Measurements from ENCODE around the gene FGD4.

FGD4 gene

DNA sequence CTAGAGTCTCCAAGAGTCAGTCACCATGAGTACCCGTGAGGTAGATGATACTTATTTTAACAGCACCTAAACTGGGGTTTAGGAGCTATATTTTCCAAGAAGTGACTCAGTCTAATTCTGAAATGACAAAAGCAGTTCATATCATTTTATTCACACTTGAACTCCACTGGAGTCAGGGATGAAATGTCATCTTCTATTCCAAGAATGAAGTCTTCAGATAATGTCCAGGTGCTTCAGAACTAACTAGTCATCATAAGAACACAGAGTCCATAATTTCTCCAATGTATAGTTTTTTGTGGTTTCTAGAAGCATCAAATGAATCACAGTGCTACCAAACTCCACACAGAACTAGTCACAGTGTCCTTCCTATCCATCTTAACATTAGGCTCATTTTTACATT, 293.0 kb downstream of the FGD4 start:
- no peak for DNase-seq

DNA sequence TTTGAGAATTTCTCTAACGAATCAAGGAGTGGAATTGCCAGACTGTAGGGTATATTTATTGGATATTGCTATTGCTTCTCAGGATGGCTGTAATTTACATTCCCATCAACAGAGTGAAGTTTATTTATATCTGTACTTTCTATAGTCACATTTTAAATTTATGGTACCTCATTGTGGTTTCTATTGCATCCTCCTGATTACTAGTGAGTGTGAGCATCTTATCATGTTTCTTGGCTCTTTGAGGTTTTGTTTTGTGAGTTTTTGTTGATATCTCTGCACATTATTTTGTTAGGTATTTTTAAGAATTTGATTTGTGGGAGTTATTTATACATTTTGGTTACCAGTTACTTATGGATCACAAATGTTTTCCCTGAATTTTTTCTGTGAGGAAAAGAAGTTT, 293.7 kb downstream of the FGD4 start:
- no peak for DNase-seq

Data from NCI-H82 (cell line).